GM18517 (cell line): Measurements from ENCODE around the gene MIPOL1.
A peak's percentile ranks its signal among the peaks of the same experiment; 100 is the strongest.

Source experiments
- ATAC-seq: cut with Tn5 transposase; IDR thresholded peaks from one replicate; pipeline ENCODE4 v1.9.1; 2021; ENCODE audit warnings: mild to moderate bottlenecking, moderate library complexity; ENCODE audit not compliant: unreplicated experiment

MIPOL1 gene

DNA sequence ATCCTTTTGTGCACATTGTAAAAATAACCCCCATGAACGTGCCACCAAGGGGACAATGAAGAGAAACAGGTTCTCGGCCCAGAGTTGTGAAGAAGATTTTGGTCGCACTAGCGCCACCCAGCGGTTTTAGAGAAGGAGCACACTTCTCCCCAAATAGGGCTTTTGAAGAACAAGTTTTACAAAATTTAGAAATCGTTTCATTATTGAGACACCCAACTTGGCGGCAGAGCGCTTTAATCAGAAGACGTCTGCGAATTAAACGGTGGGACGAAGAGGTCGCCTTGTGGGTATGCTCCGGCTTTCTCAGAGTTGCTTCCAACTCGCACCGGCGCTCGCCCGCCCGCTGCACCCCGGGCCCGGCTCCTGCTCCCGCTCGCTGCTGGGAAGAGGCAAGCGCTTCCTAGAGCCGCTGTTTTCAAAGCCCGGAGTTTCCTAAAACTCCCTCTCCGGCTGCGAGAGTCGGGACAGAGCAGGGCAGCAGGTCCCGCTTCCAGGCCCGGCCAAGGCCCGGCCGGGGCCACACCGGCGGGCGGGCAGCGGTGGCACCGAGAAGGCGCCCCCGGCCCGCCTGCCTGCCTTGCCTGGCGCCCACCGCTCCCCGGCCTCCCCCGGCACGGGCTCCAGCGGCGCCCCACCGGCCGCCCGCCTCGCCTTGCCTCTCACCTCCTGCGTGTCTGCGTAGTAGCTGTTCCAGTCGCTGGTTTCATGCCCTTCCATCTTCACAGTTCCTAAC lies 396.7 kb downstream of the MIPOL1 start:
- ATAC-seq = no peak

DNA sequence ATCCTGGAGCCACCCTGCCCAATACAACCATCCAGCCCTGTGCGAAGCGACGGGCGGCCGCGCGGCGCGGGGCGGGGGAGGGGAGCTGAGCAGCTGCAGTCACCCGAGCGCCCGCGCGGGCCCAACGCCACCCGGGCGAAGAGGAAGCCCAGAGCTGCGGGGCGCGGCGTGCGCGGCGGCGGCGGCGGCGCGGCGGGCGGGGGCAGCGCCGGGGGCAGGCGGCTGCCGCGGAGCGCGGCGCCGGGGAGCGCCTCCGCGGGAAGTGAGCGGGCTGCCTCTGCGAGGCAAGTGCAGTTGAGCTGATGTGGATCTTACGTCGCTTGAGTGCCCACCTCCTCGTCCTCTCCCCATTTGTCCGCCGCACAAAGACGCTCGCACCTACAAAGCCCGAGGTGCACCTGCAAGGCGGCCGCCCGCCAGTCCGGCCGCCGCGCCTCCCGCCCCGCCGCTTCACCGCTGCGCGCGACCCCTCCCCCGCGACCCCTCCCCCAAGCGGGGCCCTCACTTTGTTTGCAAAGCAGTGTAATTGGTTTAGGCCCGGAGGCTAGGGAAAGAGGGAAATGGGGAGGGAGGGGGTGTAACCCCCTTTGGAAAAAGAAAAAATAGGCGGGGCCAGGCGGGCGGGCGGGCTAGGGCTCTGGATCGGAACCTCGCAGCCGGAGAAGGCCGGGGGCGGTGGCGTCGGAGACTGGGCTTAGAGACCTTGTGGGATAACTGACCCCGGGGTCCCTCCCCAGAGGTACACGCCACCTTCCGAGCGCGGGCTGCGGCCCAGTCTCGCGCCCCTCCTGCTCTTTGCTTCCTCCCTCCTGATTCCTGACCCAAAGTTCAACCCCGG lies 397.5 kb downstream of the MIPOL1 start, which contains the start of the genes FOXA1 and TTC6:
Gene FOXA1, minus strand, starts transcription at position 279 of the 838 bp plus-strand sequence. Its CDS starts 277 bp downstream, at position 2.
Gene TTC6, plus strand, starts transcription at position 659 of the 838 bp plus-strand sequence. CDS start 26,436 bp downstream, outside the sequence.
- ATAC-seq = no peak

DNA sequence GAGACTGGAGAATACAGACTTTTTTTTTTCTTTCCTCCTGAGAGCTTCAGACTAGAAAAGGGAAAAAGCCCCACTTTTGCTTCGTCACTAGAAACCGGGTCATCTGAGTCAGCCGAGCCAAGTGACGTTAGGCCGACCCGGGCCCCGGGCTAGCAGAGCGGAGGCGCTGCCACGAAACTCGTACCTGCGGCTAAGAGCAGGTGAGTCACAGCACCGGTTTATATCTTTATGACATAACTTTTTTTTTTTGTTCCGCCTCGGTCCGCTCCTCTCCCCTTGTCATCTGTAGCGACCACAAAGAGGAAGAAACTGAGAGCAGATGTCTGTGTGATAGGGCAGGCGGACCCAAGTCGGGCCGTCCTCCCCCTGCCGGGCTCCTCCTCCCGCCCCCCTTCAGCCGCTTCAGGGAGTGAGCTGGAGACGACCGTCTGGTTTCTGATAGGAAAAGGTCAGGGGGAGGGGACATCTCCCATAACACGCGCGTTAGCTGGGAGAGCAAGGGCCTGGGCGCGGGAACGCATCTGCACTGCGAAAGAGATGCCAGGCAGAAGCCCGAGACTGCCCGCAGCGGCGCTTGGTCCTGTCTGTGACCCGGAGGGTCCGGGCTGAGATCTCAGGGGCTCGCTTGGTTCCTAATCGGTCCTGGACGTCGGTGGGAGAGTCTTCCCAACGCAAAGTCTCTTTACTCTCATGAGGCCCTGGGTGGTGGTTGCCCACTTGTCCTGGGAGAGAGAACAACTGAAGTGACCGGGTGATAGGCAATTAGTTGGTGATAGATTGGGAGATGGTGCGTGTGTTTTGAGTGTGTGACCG lies 398.3 kb downstream of the MIPOL1 start:
- peak; percentile 59 for ATAC-seq

DNA sequence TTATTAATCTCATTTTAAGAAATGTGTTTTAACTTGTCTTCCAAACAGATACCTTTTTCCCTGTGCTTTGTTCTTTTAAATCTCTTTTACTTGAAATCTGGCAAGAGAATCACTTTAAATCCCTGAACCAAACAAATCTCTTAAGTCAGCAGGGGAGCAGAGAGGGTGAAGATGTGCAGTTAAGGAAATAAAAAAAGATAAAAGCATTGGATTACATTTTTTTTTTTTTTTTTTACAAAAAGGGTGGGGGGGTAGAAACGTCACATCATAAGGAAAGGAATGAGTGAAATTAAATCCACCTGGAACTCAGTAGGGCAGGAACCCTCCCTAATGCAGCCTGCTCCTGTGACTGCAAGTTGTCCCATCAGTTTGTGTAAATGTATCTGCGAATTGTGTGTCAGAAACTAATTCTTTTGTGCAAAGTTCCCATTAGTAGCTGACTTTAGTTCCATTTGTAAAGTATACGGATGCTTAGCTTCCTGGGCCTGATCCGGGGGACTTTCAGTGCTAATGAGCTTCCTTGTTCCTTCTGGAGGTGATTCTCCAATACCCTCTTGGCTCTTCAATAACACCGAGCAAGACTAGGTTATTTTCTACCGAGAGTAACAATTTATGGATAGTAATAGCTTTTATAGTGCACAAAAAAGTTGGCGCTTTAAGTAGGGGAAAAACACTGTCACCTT lies 399.2 kb downstream of the MIPOL1 start:
- no peak for ATAC-seq

DNA sequence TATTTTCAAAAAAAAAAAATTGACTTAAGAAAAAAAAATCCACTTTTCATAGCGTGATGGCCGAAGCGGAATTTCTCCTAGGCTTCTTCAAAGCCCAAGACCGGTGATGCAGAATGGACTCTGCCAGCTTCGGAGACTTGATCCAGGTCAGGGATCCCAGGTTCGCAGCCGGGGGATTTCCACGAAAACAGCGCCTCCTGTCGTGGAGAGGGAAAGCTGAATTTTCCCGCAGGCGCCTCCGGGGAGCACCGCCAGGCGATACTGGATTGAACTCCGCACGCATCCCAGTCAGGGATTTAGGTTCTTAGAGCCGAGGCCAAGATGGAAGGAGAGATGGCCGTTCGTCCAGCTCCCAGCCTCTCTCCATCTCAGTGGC lies 399.8 kb downstream of the MIPOL1 start:
- ATAC-seq = no peak

DNA sequence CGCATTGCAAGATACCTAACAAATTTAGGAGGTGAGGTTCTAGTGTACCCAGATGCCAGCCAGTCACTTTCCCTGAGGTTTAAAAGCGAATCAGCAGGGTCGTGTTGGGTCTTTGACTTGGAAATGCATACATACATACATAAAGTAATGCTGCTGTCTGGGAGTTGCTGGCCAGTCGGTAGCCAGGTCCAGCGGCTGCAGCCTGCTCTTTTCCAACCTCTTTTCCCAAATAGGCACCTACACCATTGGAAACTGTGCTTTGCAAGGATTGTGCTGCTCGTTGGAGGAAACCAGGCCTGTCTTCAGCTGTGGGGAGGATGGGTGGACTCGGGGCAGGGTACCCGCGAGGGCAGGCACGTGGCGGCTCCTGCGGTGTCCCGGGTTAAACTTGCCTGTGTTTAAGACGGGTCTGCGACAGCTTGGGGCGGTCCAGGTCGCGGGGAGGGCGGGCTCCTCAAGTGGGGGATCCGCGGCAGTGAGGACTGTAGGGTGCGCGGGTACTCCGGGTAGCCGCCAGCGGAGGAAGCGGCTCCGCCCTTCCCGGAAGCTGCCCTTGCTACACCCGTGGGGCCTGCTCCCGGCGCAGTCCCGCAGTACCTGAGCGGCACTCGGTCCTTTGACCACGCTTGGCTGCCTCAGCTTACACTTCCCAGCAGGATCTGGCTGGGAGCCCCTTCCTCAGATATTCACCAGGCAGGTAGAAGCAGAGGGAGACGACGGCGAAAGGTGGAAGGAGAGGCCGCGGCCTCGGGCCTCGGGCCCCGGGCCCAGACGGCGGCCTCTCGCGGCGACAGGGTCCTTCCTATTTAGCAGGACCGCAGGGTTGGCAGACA lies 400.4 kb downstream of the MIPOL1 start:
- ATAC-seq = no peak

DNA sequence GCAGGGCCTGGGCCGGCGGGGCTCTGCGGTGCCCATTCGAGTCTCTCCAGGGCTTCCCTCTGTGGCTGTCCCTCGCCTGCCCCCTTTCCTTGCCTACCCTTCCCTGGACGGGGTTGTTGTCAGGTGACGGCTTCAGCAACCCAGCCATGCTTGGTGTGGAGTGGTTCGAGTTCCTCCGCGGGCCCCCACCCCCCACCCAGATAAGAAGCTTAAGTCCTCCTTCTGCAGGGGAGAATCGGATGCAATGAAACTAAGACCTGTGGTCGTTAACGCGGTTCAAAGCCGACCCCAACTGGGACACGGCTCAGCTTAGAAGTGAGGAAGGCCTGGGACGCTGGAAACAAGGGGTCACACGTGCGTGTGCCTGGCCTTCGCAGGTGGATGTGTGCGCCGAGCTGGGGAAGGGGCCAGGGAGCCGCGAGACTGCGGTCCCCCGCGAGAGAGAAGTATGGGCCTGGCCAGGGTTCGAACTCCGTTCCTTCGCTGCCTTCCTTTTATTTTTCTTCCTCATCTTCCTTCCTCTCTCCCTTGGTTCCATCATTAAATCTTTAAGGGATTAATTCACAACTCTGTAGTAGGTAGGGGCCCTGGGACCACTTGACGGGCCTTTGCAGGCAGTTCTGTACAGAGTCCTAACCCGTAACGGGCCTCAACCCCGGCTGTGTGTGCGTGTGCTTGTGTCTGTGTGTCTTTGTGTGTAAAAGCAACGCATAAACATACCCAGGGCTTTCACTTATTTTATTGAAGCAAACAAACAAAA lies 401.2 kb downstream of the MIPOL1 start:
- no peak for ATAC-seq

DNA sequence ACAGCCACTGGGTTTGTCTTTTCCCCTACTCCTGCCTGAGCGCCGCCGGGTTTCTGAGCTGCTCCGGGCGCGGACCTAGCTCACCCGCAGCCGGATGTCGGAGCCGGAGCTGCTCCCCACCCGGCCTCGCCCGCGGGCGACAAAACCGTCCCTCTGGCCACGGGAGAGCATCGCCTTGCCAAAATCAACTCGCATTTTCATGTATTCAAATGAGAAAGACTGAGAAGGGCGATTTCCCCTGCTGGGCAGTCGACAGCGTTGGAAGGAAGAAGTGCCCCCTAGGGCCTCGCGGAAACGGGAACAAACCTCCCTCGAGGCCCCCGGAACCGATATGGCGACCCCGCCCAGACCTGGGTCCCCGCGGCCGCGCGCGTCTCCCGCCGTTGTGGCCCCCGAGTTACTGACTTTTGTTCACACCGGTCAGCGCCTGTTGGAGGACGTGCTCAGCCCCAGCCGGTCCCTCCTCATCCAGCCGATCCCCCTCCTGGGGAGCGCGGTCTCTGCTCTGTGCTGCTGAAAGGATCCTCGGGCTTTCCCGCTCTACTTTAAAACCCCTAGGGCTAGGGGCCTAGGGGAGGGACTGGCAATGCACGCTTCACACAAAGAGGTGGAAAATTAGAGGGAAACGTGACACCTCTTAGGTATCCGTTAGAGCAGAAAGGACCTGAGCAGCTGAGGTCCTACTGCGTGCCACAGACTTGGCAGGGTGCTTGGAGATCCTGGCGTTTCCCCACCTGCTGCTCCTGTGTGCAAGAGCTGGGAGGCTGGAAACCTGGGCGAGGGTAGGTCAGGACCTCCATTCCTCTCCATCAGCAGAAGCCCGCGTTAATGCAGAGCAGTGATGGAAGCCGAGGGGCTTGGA lies 402.0 kb downstream of the MIPOL1 start:
- no peak for ATAC-seq

DNA sequence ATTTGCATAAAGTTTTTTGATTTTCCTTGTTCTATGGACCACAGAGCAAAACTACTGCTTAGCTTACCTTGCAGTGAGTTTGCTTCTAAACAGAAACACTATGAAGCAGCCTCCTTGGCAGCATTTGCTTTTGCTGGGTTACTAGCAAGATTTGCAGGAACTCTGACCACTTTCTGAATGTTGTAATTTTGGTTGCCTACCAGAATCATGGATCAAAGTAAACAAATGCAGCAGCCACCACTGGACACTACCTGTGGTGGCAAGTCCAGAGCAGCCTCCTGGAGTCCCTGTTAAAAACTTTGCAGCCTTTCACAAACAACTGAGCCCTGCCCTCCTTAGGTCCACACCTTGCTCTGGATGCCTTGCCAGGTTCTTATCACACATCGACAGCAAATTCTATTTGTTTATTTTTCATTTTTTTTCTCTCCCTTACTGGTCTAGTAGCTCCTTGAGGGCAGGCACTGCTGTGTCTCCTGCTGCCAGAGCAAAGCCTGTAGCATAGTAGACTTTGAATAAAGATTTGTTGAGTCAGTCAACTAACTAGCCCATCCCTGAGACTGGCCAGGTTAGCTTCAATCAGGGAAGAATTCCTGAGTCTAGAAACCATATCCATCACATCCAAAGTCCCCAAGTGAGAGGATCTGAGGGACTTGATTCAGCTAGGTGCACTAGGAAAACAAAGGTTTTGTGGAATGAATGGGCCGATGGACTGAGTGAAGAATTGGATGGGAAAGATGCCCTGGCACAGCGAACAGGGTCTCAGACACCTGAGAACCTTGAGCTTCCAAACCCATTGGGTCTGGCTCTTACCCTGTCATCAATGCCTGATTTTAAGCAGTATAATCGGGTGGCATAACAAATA lies 403.4 kb downstream of the MIPOL1 start:
- no peak for ATAC-seq

DNA sequence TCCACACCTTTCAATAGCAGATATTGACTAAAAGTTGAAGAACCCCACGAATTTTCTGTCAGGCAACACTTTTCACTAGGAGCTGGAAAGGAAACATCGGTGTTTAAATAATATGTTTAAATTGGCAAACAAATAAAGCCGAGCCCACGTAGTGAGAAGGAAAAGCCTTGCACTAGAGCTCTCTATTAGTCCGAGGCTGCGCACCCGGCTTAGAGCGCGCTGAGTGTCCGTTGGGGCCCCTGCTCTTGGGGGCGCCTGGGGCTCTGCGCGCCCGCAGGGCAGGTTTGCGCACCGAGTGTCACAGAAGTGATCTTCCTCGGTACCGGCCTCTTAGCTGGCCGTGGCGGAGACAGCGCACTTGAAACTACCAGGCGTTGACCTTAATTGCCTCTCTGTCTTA lies 404.1 kb downstream of the MIPOL1 start:
- ATAC-seq = no peak
